ENCODE measurements around the gene BIRC7. TPM values are rescaled to one million over a fixed set of nuclear protein-coding genes. Genes with fewer than 3 reads are reported as not detected.

BIRC7 gene
- total RNA-seq, 1 experiment from 2014 or later = 1.7 TPM

GRCh38 chr20:63224412-63225081 is 11.2 kb upstream of the BIRC7 start:
- peak; percentile 85 for DNase-seq (ENCODE audit: low read depth)

- no peak for DNase-seq (ENCODE audit: low read depth)
Observed at GRCh38 chr20:63225082-63225454, 10.6 kb upstream of the BIRC7 start.

GRCh38 chr20:63226042-63226943 is 9.4 kb upstream of the BIRC7 start:
- peak; percentile 85 for DNase-seq (ENCODE audit: low read depth)

- DNase-seq (ENCODE audit: low read depth) = no peak
Observed at GRCh38 chr20:63227260-63227659, 8.4 kb upstream of the BIRC7 start.

- DNase-seq (ENCODE audit: low read depth) = no peak
Observed at GRCh38 chr20:63228806-63229205, 6.9 kb upstream of the BIRC7 start.

GRCh38 chr20:63230800-63231268 is 4.9 kb upstream of the BIRC7 start:
- DNase-seq (ENCODE audit: low read depth) = no peak

GRCh38 chr20:63232235-63233060 is 3.3 kb upstream of the BIRC7 start:
- DNase-seq (ENCODE audit: low read depth) = peak; percentile 95

- no peak for DNase-seq (ENCODE audit: low read depth)
Observed at GRCh38 chr20:63233061-63233344, 2.7 kb upstream of the BIRC7 start.

- DNase-seq (ENCODE audit: low read depth) = no peak
Observed at GRCh38 chr20:63233924-63234323, 1.8 kb upstream of the BIRC7 start.

- no peak for DNase-seq (ENCODE audit: low read depth)
Observed at GRCh38 chr20:63234693-63235398, 859 bp upstream of the BIRC7 start.

GRCh38 chr20:63236116-63236837 is 572 bp downstream of the BIRC7 start:
- DNase-seq (ENCODE audit: low read depth) = no peak

GRCh38 chr20:63238031-63238430 is 2.3 kb downstream of the BIRC7 start:
- DNase-seq (ENCODE audit: low read depth) = no peak

- peak; percentile 36 for DNase-seq (ENCODE audit: low read depth)
Observed at GRCh38 chr20:63238514-63239125, 2.9 kb downstream of the BIRC7 start.

GRCh38 chr20:63239431-63239830 is 3.7 kb downstream of the BIRC7 start:
- DNase-seq (ENCODE audit: low read depth) = no peak

GRCh38 chr20:63240004-63240403 is 4.3 kb downstream of the BIRC7 start:
- DNase-seq (ENCODE audit: low read depth) = no peak

GRCh38 chr20:63241272-63241671 is 5.6 kb downstream of the BIRC7 start:
- no peak for DNase-seq (ENCODE audit: low read depth)

GRCh38 chr20:63242736-63243135 is 7.0 kb downstream of the BIRC7 start:
- no peak for DNase-seq (ENCODE audit: low read depth)

GRCh38 chr20:63243604-63244247 is 8.0 kb downstream of the BIRC7 start:
- DNase-seq (ENCODE audit: low read depth) = no peak

GRCh38 chr20:63244468-63244867 is 8.8 kb downstream of the BIRC7 start:
- no peak for DNase-seq (ENCODE audit: low read depth)

All from Daoy (cell line).